ENCODE measurements around the gene NFIB. TPM values are rescaled to one million over a fixed set of nuclear protein-coding genes. Genes with fewer than 3 reads are reported as not detected.

Gene NFIB
- total and polyA plus RNA-seq, 2 of the 4 experiments (the other 2 are of a cell fraction): 1.4 to 2.0 TPM

DNA sequence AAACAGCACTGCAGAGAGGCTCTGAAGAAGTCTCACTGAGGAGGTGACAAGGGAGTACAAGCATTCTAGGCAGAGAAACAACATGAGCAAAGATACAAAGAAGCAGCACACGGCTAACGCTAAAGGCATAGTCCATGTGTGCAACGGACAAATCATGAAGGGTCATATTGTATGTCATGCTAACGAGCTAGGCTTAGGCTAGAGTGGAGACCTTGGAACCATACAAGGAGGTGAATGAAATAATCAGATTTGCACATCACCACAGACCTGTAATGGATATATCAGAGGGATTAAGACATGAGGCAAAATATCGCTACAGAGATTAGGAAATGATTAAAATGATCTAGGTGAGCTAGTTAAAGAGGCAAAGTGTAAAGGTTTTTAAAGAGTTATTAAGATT is 145.6 kb downstream of the NFIB start:
- dilution Hi-C loops (cut with HindIII; ENCODE audit: low sequenced_read_pairs, unreplicated experiment): no loop called here
- CTCF ChIA-PET: no interaction called here
- in situ Hi-C loops (cut with MboI; ENCODE audit: low sequenced_read_pairs): no loop called here

More for the DNA sequence above, 145.6 kb downstream of the NFIB start:
- H2BK20ac ChIP-seq (ENCODE audit: low read depth, low read length): no peak overlapping the region
- ATAC-seq (ENCODE audit: low read depth): no peak
- POLR2A ChIA-PET (ENCODE audit: unreplicated experiment): no interaction called here
- no peak overlapping the region for H2AK5ac ChIP-seq (ENCODE audit: low read depth, low read length)
- intact Hi-C loops (cut with micrococcal nuclease): no loop called here
- BruUV-seq (replicated peaks): no TSS peak
- H3K9me1 ChIP-seq (ENCODE audit: insufficient read depth, low read length): no peaks in the 10 kb centered on the region
- H2BK15ac ChIP-seq (ENCODE audit: low read depth, low read length): no peak overlapping the region
- TF ChIP-seq, protein P1, sequence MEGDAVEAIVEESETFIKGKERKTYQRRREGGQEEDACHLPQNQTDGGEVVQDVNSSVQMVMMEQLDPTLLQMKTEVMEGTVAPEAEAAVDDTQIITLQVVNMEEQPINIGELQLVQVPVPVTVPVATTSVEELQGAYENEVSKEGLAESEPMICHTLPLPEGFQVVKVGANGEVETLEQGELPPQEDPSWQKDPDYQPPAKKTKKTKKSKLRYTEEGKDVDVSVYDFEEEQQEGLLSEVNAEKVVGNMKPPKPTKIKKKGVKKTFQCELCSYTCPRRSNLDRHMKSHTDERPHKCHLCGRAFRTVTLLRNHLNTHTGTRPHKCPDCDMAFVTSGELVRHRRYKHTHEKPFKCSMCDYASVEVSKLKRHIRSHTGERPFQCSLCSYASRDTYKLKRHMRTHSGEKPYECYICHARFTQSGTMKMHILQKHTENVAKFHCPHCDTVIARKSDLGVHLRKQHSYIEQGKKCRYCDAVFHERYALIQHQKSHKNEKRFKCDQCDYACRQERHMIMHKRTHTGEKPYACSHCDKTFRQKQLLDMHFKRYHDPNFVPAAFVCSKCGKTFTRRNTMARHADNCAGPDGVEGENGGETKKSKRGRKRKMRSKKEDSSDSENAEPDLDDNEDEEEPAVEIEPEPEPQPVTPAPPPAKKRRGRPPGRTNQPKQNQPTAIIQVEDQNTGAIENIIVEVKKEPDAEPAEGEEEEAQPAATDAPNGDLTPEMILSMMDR (conservative IDR thresholded peaks at IDR 0.05; ENCODE audit: low read depth, low read length): no peak
- no peak for TF ChIP-seq FOS (IDR thresholded peaks at IDR 0.05; ENCODE audit: low read depth, low read length)
- TF ChIP-seq CEBPB (IDR thresholded peaks at IDR 0.05; ENCODE audit: low read depth, low read length): no peak
- TF ChIP-seq, protein P2, sequence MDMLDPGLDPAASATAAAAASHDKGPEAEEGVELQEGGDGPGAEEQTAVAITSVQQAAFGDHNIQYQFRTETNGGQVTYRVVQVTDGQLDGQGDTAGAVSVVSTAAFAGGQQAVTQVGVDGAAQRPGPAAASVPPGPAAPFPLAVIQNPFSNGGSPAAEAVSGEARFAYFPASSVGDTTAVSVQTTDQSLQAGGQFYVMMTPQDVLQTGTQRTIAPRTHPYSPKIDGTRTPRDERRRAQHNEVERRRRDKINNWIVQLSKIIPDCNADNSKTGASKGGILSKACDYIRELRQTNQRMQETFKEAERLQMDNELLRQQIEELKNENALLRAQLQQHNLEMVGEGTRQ (IDR thresholded peaks at IDR 0.05; ENCODE audit: low read depth, low read length): no peak
- TF ChIP-seq POLR2A (IDR thresholded peaks at IDR 0.05; ENCODE audit: low read depth, low read length): no peak
- no peak for TF ChIP-seq NFE2L2 (IDR thresholded peaks at IDR 0.05; ENCODE audit: low read depth, low read length)
- no peak for TF ChIP-seq MXI1 (IDR thresholded peaks at IDR 0.05; ENCODE audit: borderline replicate concordance, low read depth, low read length)
- no peak for TF ChIP-seq CHD1 (IDR thresholded peaks at IDR 0.05; ENCODE audit: low read depth, low read length)
- TF ChIP-seq SMC3 (IDR thresholded peaks at IDR 0.05; ENCODE audit: low read depth, low read length): no peak
- TF ChIP-seq, protein P3, sequence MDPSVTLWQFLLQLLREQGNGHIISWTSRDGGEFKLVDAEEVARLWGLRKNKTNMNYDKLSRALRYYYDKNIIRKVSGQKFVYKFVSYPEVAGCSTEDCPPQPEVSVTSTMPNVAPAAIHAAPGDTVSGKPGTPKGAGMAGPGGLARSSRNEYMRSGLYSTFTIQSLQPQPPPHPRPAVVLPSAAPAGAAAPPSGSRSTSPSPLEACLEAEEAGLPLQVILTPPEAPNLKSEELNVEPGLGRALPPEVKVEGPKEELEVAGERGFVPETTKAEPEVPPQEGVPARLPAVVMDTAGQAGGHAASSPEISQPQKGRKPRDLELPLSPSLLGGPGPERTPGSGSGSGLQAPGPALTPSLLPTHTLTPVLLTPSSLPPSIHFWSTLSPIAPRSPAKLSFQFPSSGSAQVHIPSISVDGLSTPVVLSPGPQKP (IDR thresholded peaks at IDR 0.05; ENCODE audit: borderline replicate concordance, low read depth, low read length): no peak
- TF ChIP-seq MAZ (IDR thresholded peaks at IDR 0.05; ENCODE audit: borderline replicate concordance, low read depth, low read length): no peak
- no peak for TF ChIP-seq RAD21 (IDR thresholded peaks at IDR 0.05; ENCODE audit: low read length)
- TF ChIP-seq RCOR1 (IDR thresholded peaks at IDR 0.05; ENCODE audit: insufficient replicate concordance, low read length): no peak
- TF ChIP-seq RFX5 (IDR thresholded peaks at IDR 0.05; ENCODE audit: low read depth, low read length): no peak
- no peak for TF ChIP-seq BHLHE40 (IDR thresholded peaks at IDR 0.05; ENCODE audit: low read depth, low read length)
- no peak for TF ChIP-seq MAFK (IDR thresholded peaks at IDR 0.05; ENCODE audit: low read depth, low read length)
- no peak overlapping the region for H3K23ac ChIP-seq (ENCODE audit: low read depth, low read length)
- no peak overlapping the region for H3K4me2 ChIP-seq (ENCODE audit: low read depth, low read length)
- no peaks in the 10 kb centered on the region for H3K4me1 ChIP-seq (ENCODE audit: control insufficient read depth, insufficient read depth, low read length)
- no peak overlapping the region for H2AFZ ChIP-seq (replicated peaks; ENCODE audit: low read length, poor library complexity)
- no peak overlapping the region for H3K27ac ChIP-seq (ENCODE audit: insufficient read depth, low read length)
- no peak overlapping the region for H3K56ac ChIP-seq (ENCODE audit: extremely low read depth, insufficient read depth, low read length)
- H3K4ac ChIP-seq (ENCODE audit: low read depth, low read length): no peak overlapping the region
- H3K9me3 ChIP-seq (ENCODE audit: control insufficient read depth, insufficient read depth, low read length): no peaks in the 10 kb centered on the region
- no peak overlapping the region for H3K4me3 ChIP-seq (ENCODE audit: insufficient read depth, low read depth, low read length)
- H4K5ac ChIP-seq (ENCODE audit: low read depth, low read length): no peak overlapping the region
- no peaks in the 10 kb centered on the region for H4K20me1 ChIP-seq (ENCODE audit: insufficient read depth, low read length)
- no peak overlapping the region for H2AK9ac ChIP-seq (replicated peaks; ENCODE audit: low read depth, low read length, poor library complexity)
- H3K36me3 ChIP-seq (ENCODE audit: control insufficient read depth, insufficient read depth, low read length): no peaks in the 10 kb centered on the region
- no peaks in the 10 kb centered on the region for H3K79me1 ChIP-seq (ENCODE audit: low read depth in 1 of 2, low read length in 2 of 2)
- H3K27me3 ChIP-seq (ENCODE audit: control insufficient read depth, insufficient read depth, low read length): no peaks in the 10 kb centered on the region
- H4K91ac ChIP-seq (ENCODE audit: insufficient read depth, low read depth, low read length): no peak overlapping the region
- H3K9ac ChIP-seq (ENCODE audit: low read depth, low read length): no peak overlapping the region
- no peak overlapping the region for H3K14ac ChIP-seq (replicated peaks; ENCODE audit: low read depth, low read length)
- no peak overlapping the region for H3K18ac ChIP-seq (ENCODE audit: low read depth, low read length)
- DNase-seq: no peak
- no peak overlapping the region for H2BK5ac ChIP-seq (ENCODE audit: low read depth, low read length, poor library complexity, severe bottlenecking)
- no peak overlapping the region for H2BK120ac ChIP-seq (ENCODE audit: low read depth, low read length)
- WGBS, 2 experiments (ENCODE audit: extremely low coverage in 2 of 2, insufficient read length in 1 of 2): 96% methylated on average over 4 of the region's 5 CpGs; no CpG with 5 or more reads in 1 of the 2 experiments
- H4K8ac ChIP-seq (ENCODE audit: low read depth in 2 of 2, low read length in 2 of 2): no peak overlapping the region
